Muscle of leg (tissue), 9 donors: ENCODE results near the gene DLG2. TPM values are rescaled to one million over a fixed set of nuclear protein-coding genes. Genes with fewer than 3 reads are reported as not detected.

Experiments used
- polyA plus RNA-seq, 8 donors: library from polyadenylated mRNA; unstranded; fragments of 120-200 nt; gene quantifications; one replicate each; pipeline versions ENCODE4 v1.2.1 to v1.2.3, GENCODE V29; 2013; ENCODE audit warnings: inconsistent platforms in 1 of 8, low replicate concordance in 1 of 8; ENCODE audit not compliant: insufficient read length in 8 of 8, insufficient read depth in 1 of 8
- total RNA-seq: library from RNA; stranded (reverse); fragments of 120-200 nt; gene quantifications from one replicate; pipeline ENCODE4 v1.2.4, GENCODE V29; 2013

DLG2 gene
- total and polyA plus RNA-seq, 9 donors, result 6.4 to 19.3 (median 11.0) TPM

Other genes starting within 250 kb of the DLG2 start
- 47.3 TPM for gene TMEM126B, start 1.2 kb upstream of the DLG2 start, total RNA-seq
- gene TMEM126B, start 1.2 kb upstream of the DLG2 start, polyA plus RNA-seq, result 10 to 100 TPM; 36.8 to 52.1 (median 41.1) TPM
- 50.7 TPM for gene TMEM126A, start 20.6 kb upstream of the DLG2 start, total RNA-seq
- 10 to 100 TPM; 31.1 to 41.5 (median 34.8) TPM for gene TMEM126A, start 20.6 kb upstream of the DLG2 start, polyA plus RNA-seq
- 35.8 TPM for gene CREBZF, start 37.8 kb upstream of the DLG2 start, total RNA-seq
- 10 to 100 TPM; 38.6 to 62.6 (median 47.5) TPM for gene CREBZF, start 37.8 kb upstream of the DLG2 start, polyA plus RNA-seq
- gene CCDC89, start 58.9 kb upstream of the DLG2 start, total RNA-seq, result 2.3 TPM
- gene CCDC89, start 58.9 kb upstream of the DLG2 start, polyA plus RNA-seq, result 1 to 10 TPM; 1.5 to 3.3 (median 1.9) TPM
- gene SYTL2, start 183.8 kb upstream of the DLG2 start, total RNA-seq, result 65.7 TPM
- 10 to 100 TPM; 50.8 to 99.5 (median 61.2) TPM for gene SYTL2, start 183.8 kb upstream of the DLG2 start, polyA plus RNA-seq
- not detected for gene CCDC83, start 228.0 kb upstream of the DLG2 start, total RNA-seq
- gene CCDC83, start 228.0 kb upstream of the DLG2 start, polyA plus RNA-seq, result not detected